Transverse colon (tissue), 4 donors: Measurements from ENCODE around the gene CEMP1. TPM values are rescaled to one million over a fixed set of nuclear protein-coding genes. Genes with fewer than 3 reads are reported as not detected.

Experiments used
- DNase-seq: peaks from one replicate; pipeline ENCODE4 v3.0.0-alpha.2; 2019
- H3K27ac ChIP-seq, 4 donors: fragments of 200-600 bp; sonication (generic); 2 replicates each; pipeline ENCODE4 v1.5.1; 2016 to 2018; ENCODE audit warnings: inconsistent platforms in 4 of 4
- H3K27me3 ChIP-seq: fragments of 200-600 bp; sonication (generic); 2 replicates; pipeline ENCODE4 v1.5.1; 2017; ENCODE audit warnings: inconsistent platforms
- H3K36me3 ChIP-seq, 4 donors: fragments of 200-600 bp; sonication (generic); 2 replicates each; pipeline ENCODE4 v1.5.1; 2017 to 2019; ENCODE audit warnings: inconsistent platforms in 4 of 4
- H3K4me1 ChIP-seq, 4 donors: fragments of 200-600 bp; sonication (generic); 2 replicates each; pipeline ENCODE4 v1.5.1; 2017 to 2020; ENCODE audit warnings: inconsistent platforms in 4 of 4
- H3K4me3 ChIP-seq, 4 donors: fragments of 200-600 bp; sonication (generic); 1 replicate in 1 of 4; 2 replicates in 3 of 4; pipeline versions ENCODE4 v1.5.1 to v1.6.1; 2017 to 2019; ENCODE audit warnings: inconsistent platforms in 4 of 4
- H3K9me3 ChIP-seq, 2 donors: fragments of 200-600 bp; sonication (generic); 2 replicates each; pipeline ENCODE4 v1.5.1; 2017 to 2019; ENCODE audit warnings: inconsistent platforms in 2 of 2
- EP300 ChIP-seq: sonication (generic); formaldehyde crosslinking; IDR thresholded peaks from one replicate; pipeline ENCODE4 v1.6.1; 2017; ENCODE audit warnings: antibody characterized with exemption, low read depth
- POLR2A ChIP-seq: fragments of 450-650 bp; IDR thresholded peaks from one replicate; pipeline ENCODE4 v1.6.1; 2016; ENCODE audit warnings: antibody characterized with exemption, mild to moderate bottlenecking, moderate library complexity
- POLR2AphosphoS5 ChIP-seq, 3 donors: sonication (generic); formaldehyde crosslinking; IDR thresholded peaks; one replicate each; pipeline ENCODE4 v1.6.1; 2016; ENCODE audit warnings: antibody characterized with exemption in 3 of 3
- WGBS, 2 donors: methylation state at CpG; one replicate each; pipeline ENCODE4 v1.1.5; 2018; ENCODE audit warnings: low coverage in 1 of 2; 5-methylcytosine and 5-hydroxymethylcytosine counted together
- in situ Hi-C, 4 donors: fragments of 200-750 bp; cut with MboI; loops; one replicate each; pipeline versions ENCODE4 v1.15.0 to v1.15.1; 2017; ENCODE audit warnings: low sequenced_read_pairs in 3 of 4, low pct_ligation_motif_present in 1 of 4, low pct_unique_long_range_greater_than_20kb in 1 of 4
- intact Hi-C: fragments of 100-400 bp; cut with DNase I; formaldehyde crosslinking; loops from one replicate; pipeline ENCODE4 v1.15.1; 2023; ENCODE audit warnings: low total_unique reads
- total RNA-seq, 4 donors: library from RNA; depleted of rRNA; stranded (reverse); fragments of >200 nt; gene quantifications; one replicate each; pipeline ENCODE4 v1.1.0, GENCODE V29; 2016
- TF ChIP-seq, protein P1 (sequence below), 5 experiments: fragments of 200-600 bp in 3 of 5; fragments of 450-650 bp in 2 of 5; sonication (generic) in 3 of 5; IDR thresholded peaks; 1 replicate in 2 of 5; 2 replicates in 3 of 5; pipeline ENCODE4 v1.5.1; 2016 to 2017; ENCODE audit warnings: antibody characterized with exemption in 5 of 5, inconsistent platforms in 3 of 5, mild to moderate bottlenecking in 2 of 5, moderate library complexity in 1 of 5

The CEMP1 gene
- total RNA-seq, 4 donors from 2014 or later = 1.9 to 3.1 TPM; not detected in 2

DNA sequence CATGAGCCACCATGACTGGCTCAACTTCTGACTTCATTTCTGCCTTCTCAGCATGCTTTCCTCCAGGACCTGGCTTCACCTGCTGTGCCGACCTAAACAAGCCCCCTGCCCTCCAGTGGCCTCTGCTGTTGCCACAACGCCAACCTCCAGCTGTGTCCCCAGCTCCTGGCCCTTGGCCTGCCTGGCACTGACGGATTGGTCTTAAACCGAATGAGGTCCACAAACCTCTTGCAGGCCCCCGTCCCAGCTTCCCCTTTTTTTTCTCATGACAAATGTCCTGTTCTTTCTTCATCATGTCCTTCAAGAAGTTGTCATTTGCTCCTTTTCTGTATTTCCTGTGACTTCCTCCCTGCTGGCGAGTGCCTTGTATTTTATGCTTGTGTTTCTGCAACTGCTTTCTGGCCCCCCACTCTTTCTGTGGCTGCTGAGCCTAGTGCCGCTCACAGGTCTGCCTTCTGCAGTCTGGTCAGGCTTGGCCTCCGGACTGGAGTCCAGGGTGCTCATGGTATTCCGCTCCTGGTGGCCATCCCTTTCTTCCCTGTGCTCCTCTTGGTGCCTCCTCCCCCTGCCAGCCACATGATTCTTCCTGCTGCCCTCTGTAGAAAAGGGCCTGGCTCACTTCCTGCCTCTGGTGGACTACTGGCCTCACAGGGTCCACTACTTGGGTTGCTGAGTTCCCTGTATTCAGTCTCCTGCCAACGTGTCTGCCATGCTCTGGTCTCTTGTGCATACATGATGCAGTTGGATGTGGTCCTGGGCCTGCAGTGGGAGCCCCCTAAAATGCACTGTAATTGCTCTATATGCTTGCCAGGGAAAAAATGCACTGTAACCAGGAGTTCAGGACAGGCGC is 14.6 kb downstream of the CEMP1 start:
- H3K9me3 ChIP-seq = no peaks in the 10 kb centered on the region
- TF ChIP-seq POLR2A (no peak), EP300 (no peak)
- TF ChIP-seq, protein P1, sequence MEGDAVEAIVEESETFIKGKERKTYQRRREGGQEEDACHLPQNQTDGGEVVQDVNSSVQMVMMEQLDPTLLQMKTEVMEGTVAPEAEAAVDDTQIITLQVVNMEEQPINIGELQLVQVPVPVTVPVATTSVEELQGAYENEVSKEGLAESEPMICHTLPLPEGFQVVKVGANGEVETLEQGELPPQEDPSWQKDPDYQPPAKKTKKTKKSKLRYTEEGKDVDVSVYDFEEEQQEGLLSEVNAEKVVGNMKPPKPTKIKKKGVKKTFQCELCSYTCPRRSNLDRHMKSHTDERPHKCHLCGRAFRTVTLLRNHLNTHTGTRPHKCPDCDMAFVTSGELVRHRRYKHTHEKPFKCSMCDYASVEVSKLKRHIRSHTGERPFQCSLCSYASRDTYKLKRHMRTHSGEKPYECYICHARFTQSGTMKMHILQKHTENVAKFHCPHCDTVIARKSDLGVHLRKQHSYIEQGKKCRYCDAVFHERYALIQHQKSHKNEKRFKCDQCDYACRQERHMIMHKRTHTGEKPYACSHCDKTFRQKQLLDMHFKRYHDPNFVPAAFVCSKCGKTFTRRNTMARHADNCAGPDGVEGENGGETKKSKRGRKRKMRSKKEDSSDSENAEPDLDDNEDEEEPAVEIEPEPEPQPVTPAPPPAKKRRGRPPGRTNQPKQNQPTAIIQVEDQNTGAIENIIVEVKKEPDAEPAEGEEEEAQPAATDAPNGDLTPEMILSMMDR (IDR thresholded peaks at IDR 0.05) = peak in 1 of 5 experiments; percentile 15
- 53 to 61% methylated on average over 5 to 11 of the region's 11 CpGs for WGBS, 2 donors
- peak overlapping the region; percentile 96 to 99 (median 98) for H3K27ac ChIP-seq
- no peaks in the 10 kb centered on the region for H3K36me3 ChIP-seq
- in situ Hi-C loops (no loop called here), intact Hi-C loops (no loop called here)
- H3K27me3 ChIP-seq = no peaks in the 10 kb centered on the region
- H3K4me3 ChIP-seq = peak overlapping the region in 1 of 4 donors; percentile 85
- no peak for DNase-seq
- H3K4me1 ChIP-seq = peaks cover 51 to 70% (median 65%) of the 10 kb centered on the region in 4 donors

DNA sequence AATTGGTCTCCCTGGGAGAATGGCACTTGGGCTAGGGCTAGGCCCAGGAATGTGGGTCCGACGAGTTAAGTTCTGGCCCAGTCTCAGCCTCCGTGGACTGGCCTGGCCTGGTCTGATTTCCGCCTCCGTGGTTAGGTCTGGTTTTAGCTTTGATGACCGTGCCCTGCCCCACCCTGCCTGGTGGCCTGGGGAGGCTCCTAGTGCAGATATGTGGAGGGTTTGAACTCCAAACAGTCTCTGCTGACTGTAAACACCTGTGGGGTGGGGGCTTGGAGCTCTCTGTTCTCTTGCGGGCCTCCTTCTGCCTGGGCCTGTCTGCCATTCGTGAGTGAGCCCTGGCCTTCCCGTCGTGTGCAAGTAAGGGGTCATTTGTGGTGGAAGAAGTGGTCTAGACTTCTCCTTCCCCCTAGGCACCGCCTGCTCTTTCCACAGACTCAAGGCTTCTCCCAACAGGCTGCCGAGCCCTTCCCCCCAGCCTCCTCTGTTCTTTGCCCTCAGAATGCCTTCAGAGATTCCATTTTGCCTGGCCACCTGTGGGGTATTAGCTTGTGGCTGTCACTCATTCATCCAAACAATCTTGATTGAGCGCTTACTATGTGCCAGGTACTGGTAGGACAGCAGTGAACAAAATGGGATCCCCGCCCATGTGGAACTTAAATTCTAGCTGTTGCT is 15.9 kb downstream of the CEMP1 start:
- peak overlapping the region; percentile 96 to 99 (median 98) for H3K27ac ChIP-seq
- TF ChIP-seq, protein P1 (IDR thresholded peaks at IDR 0.05) = no peak
- peak; percentile 3 for TF ChIP-seq POLR2A
- peak in 1 of 3 donors; percentile 25 for TF ChIP-seq POLR2AphosphoS5 (IDR thresholded peaks at IDR 0.05)
- TF ChIP-seq EP300 = no peak
- 16 to 50% methylated on average over 3 to 14 of the region's 14 CpGs for WGBS, 2 donors
- H3K27me3 ChIP-seq = no peaks in the 10 kb centered on the region
- DNase-seq = no peak
- peaks cover 44 to 66% (median 57%) of the 10 kb centered on the region in 4 donors for H3K4me1 ChIP-seq
- no peaks in the 10 kb centered on the region for H3K36me3 ChIP-seq
- intact Hi-C loops (no loop called here), in situ Hi-C loops (no loop called here)
- H3K9me3 ChIP-seq = no peaks in the 10 kb centered on the region
- H3K4me3 ChIP-seq = peak overlapping the region; percentile 85 to 99 (median 88)

- Histone ChIP-seq H3K27me3 (no peaks in the 10 kb centered on the region), H3K36me3 (no peaks in the 10 kb centered on the region), H3K4me3 (peak overlapping the region; percentile 85 to 99 (median 88)), H3K9me3 (no peaks in the 10 kb centered on the region), H3K27ac (peak overlapping the region; percentile 96 to 99 (median 98)), H3K4me1 (peaks cover 41 to 62% (median 52%) of the 10 kb centered on the region in 4 donors)
- no peak for DNase-seq
- TF ChIP-seq POLR2A (no peak), POLR2AphosphoS5 (IDR thresholded peaks at IDR 0.05) (peak in 1 of 3 donors; percentile 17)
- 1% methylated on average over 14 of the region's 63 CpGs; no CpG with 5 or more reads in 1 of the 2 donors for WGBS, 2 donors
- in situ Hi-C loops (no loop called here), intact Hi-C loops (no loop called here)
Observed at GRCh38 chr16:2514333-2515179, 16.7 kb downstream of the CEMP1 start.

DNA sequence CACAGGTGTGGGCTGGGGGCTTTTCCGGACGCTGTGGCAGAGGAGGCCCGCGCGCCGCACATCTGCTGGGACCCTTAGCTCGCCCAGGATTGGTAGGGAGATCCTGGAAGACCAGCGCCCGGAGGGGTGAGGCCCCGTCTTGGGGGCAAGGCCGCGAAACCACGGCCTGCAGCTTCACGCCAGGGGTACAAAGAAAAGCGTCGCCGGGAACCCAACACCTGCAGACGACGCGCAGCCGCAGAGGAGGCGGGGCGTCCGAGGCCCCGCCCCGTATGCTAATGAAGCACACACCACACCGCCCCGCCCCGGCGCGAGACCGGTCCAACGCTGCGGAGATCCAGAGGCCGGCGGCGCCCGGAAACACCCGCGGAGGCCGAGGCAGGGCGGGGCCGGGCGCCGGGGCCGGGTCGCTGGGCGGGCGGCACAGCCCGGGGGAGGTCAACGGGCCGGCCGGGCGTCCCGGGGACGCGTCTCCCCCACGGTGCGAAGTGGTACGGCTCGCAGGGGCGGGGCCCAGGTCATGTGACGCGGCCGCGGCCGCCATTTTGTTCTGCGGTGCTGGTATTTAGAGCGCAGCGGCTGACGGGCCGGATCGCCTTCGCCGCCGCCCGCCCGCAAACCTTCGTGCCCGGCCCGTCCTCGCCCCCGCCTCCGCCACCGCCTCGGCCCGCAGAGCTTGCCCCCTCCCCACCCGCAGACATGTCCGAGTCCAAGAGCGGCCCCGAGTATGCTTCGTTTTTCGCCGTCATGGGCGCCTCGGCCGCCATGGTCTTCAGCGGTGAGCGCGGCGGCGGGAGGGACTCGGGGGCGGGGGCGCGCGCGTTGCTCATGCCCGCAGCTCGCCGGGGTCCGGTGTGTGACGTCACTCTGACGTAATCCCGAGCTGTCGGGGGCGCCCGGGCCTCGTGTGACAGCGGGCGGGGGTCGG is 17.5 kb downstream of the CEMP1 start, which contains the start of gene ATP6V0C:
Gene ATP6V0C, plus strand, starts transcription at position 548 of the 928 bp plus-strand sequence. Its CDS starts 152 bp downstream, at position 700.
- TF ChIP-seq POLR2A (peak; percentile 93), EP300 (no peak), POLR2AphosphoS5 (IDR thresholded peaks at IDR 0.05) (peak; percentile 90 to 96 (median 96))
- Histone ChIP-seq H3K9me3 (no peaks in the 10 kb centered on the region), H3K27ac (peak within 1 kb of the TSS; percentile 96 to 99 (median 98)), H3K27me3 (no peaks in the 10 kb centered on the region), H3K4me3 (peak within 1 kb of the TSS; percentile 85 to 99 (median 88)), H3K36me3 (no peaks in the 10 kb centered on the region), H3K4me1 (peaks cover 32 to 53% (median 43%) of the 10 kb centered on the region in 4 donors)
- in situ Hi-C loops (no loop called here), intact Hi-C loops (no loop called here)
- WGBS, 2 donors = 7% methylated on average over 43 of the region's 122 CpGs; no CpG with 5 or more reads in 1 of the 2 donors
- DNase-seq = peak; percentile 96
